GM18508 (cell line): Measurements from ENCODE around the gene TGFBI.

Experiments
- ATAC-seq: cut with Tn5 transposase; IDR thresholded peaks from one replicate; pipeline ENCODE4 v1.9.1; 2021; ENCODE audit warnings: moderate number of reproducible peaks; ENCODE audit not compliant: insufficient read depth, unreplicated experiment

Gene TGFBI

DNA sequence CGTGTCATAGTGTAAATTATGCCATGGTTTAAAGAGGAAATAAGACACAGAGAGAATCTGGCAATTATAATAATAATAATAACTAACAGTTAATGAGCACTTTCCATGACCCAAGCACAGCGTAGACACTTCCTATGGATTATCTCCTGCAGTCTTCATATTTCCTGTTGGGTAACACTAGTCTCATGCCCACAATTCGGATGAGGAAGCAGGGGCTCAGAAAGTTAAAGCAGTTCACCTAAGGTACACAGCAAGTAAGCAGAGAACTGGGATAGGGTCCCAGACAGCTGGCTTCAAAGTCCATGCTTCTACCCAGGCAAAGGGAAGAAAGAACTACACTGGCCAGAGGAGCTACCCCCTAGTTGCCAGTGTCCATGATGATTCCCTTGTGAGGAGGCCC, 27.9 kb upstream of the TGFBI start:
- no peak for ATAC-seq

DNA sequence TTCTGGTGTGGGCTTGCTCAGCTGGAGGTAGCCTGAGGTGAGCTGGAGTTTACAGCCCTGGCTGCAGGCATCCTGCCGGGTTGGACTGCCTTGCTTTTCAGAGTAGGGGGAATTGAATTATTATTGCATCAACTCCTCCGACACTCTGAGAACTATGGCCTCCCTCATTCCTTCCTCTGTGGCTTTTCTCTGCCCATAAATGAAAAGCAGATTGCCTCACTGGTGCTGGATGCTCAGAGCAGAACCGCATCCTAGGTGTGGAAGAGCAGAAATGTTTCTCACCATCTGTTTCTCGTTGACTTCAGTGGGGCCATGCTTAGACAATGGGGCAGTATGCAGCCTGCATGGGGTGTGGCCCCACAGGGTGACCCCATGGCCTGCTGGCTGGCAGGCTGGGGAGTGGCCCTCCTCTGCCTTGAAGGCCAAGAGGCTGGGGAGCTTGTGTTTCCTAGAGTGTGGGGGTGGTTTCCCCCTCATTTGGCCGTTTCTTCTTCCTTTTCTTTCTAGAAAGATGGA, 27.3 kb upstream of the TGFBI start:
- ATAC-seq: no peak

DNA sequence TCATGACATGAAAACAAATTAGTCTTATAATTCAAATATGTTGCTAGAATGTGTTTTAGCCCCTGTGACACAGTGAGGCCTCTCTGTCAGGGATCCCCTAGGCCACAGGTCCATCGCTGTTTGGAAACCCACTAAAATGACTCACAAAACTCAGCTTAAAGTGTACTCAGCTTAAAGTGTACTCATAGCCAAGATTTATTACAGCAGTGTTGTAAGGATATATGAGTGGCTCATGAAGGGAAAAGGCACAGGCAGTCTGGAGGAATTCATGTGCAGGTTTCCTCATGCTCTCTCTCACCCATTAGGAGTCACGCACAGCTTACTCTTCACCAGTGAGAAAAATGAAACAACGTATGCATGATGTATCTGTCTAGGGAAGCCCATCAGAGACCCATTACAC, 24.4 kb upstream of the TGFBI start:
- no peak for ATAC-seq

DNA sequence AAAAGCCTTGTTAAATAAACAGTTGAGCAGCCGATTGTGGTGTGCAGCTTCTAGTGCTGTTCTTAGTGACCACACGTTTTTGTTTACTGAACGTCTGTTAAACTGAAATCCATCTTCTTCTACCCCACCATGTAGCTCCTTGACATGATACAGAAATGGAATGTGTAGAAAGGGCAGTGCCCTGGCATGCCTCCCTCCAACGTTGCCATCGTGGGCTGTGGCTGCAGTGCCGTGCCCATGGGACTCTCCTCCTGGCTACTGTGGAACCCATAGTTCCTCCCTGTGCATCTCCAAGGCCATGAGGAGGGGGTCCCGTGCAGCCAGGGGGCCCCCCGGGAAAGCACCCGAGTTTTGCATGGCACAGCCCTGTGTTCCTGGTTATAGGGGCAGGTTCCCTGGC, 23.3 kb upstream of the TGFBI start:
- no peak for ATAC-seq

DNA sequence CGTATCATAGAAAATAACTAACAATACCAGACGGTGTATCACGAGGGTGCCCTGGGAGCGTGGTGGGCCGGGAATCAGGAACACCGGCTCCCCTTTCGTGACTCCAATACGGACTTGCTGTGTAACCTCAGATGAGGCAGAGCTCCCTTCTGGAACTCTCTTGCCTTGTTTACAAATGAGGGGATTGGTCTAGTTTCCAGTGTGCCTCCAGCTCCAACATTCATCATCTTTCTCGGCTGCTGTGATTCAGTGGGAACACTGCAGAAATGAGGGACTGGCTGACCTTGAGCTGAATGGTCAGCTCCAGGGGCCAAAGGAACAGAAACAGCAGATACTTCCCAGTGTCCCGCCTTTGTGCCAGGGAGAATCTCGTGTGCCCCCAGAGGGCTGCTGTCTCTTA, 22.6 kb upstream of the TGFBI start:
- no peak for ATAC-seq

DNA sequence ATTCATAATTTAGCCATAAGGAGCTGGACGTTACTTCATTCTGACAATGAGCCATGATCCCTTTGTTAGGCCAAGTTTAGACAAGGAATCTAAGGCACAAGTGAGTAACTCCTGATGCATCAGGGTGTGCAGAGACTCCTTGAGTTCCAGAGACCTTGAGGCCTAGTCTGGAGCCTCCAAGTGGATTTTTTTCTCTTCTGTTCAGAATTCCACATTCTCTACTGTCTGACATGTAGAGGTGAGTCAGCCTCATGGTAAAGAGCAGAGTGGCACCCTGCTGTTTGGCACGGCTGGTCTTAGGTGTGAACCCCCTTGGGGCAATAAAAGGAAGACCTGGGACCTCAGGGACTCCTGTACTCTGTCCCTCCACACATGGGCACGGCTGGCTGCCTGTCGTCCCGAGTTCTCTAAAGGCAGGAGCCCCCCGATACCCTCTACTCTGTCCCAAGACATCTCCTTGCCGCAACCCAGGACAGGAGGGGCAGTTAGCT, 22.0 kb upstream of the TGFBI start:
- ATAC-seq: no peak

DNA sequence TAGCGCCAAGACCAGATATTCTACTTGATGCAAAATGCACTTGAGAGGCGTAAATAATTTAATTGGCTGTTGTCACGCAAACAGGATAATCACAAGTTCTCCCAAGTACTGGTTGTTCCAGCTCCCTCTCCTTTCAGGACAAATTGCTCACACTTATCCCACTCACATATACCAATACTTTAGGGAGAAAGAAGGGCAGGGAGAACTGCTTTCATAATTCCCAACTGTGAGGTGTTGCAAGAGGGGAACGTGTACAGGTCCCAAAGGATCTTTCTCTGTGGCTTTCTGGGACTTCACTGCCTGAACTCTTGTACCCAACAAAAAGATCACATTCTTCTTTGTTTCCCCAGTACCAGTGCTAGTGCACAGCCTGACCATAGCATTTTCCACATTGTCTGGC, 21.5 kb upstream of the TGFBI start:
- ATAC-seq: no peak

DNA sequence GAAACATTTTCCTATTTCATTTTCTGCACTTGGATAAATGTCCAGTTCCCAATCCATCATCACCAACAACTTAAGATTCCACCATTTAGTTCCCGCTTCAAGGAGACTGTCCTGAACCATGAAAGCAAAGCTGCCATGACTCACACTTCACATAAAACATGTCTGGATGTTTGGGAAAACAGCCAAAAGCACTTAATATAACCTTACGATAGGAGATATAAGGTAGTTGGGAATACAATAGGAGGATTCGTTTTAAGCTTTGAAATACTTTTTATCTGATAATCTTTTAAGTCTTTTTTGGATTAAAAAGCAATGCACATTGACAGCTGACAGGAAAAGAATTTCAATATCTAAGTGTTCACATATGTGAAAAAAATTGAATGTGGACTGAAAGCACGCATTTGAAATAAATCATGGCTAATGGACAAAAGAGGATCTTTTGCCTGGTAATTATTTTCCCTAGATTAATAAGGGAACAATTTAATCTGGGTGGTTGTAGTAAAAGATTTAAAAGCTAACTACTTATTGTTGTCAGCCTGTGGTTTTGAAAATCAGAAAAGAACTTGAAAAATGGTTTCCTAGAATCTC, 17.3 kb upstream of the TGFBI start:
- no peak for ATAC-seq

DNA sequence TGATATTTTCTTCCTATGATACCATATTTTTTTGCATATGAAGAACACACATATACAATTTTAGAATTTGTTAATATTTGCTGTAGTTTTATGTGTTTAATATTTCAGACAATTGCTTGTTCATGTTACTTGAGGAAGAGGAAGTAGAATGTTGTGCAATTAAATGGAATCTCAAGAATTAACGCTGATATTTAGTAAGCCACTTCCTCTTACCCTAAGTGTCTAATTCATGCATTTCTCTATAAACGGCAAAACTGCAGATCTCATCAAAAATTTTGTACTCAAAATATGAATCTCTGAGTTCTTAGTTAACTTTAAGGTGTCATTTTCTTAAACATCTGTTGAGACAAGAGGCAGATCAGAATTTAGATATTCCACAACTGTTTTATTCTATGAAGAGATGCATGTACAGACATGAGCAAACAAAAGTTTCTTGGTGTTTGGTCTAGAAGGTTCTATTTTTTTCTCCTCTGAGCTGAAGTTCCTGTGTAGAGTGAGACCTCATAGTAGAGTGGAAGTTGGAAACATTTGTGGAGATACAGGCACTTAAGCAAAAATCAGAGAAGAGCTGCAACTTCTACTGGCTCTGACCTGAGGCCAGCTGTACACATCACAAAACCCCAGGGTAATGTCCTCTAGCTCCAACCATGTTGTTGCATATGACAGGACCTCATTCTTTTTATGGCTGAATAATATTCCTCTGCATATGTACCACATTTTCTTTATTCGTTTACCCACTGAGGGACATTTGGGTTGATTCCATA, 16.6 kb upstream of the TGFBI start:
- no peak for ATAC-seq

DNA sequence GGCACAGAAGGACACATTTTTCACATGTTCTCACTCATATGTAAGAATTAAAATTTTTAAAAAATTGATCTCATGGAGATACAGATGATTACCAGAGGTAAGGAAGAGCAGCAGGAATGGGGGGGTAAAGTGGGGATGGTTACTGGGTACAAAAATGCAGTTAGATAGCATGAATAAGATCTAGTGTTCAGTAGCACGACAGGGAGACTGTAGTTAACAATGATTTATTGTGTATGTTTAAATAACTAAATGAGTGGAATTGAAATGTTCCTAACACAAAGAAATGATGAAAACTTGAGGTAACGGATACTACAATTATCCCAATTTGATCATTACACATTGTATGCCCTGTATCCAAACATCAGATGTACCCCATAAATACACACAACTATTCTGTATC, 15.2 kb upstream of the TGFBI start:
- ATAC-seq: no peak

DNA sequence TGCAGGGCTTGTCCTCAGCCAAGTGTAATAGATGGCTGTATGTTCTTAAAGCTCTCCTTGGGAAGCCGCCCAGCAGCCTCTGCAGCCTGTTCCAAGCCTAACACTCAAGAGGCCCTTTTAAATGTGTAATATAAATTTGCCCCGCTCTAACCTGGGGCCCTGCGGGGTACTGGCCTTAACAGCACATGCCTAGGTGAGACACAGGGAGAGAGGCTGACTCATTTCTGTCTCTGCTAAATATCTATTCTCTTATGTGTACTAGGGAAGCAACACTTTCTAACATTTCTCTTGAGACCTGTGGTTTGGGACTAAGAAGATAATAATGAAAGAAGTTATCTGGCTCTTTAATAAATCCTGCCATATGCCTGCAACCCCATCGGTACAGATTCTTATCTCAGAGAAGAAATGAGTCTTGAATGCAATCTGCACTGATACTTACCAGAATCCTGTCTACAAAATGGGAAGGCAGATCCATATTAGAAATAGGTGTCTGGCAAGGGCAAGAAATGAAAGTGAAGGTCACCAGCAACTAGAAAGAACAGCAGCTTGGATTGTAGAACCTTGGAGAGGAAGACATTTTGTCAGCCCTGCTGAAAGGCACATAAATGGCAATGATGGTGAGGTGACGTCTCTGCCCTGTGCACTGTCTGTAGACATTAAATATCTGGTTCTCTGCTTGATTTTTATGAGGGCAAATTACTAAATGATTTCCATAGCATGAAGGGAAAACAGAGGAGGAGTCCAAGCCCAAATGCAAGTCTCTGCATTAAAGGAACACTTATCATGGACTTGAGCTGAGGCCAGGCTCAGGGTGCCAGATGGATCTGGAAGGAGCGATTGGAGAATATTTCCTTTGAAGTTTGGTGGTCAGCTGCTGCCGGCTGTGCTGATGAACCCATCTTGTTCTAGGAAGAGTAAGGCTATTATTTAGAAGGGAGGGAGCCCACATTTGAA, 14.5 kb upstream of the TGFBI start:
- no peak for ATAC-seq

DNA sequence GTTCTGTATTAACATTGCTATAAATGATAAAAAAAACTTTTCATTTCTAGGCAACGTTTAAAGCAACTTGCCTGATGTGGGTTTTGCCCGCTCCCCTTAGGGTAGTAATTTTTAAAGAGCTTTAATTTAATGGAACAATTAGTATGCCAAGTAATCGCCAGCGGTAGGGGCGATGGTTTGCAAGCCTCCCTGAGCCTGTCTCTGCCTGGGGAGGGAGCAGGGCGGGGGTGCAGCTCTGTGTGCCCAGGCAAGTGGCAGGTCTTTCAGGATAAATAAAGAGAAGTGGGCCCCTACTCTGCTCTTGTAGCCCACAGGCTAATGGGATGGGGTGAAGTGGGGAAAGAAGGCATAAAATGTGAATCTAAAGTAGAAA, 13.8 kb upstream of the TGFBI start:
- no peak for ATAC-seq

DNA sequence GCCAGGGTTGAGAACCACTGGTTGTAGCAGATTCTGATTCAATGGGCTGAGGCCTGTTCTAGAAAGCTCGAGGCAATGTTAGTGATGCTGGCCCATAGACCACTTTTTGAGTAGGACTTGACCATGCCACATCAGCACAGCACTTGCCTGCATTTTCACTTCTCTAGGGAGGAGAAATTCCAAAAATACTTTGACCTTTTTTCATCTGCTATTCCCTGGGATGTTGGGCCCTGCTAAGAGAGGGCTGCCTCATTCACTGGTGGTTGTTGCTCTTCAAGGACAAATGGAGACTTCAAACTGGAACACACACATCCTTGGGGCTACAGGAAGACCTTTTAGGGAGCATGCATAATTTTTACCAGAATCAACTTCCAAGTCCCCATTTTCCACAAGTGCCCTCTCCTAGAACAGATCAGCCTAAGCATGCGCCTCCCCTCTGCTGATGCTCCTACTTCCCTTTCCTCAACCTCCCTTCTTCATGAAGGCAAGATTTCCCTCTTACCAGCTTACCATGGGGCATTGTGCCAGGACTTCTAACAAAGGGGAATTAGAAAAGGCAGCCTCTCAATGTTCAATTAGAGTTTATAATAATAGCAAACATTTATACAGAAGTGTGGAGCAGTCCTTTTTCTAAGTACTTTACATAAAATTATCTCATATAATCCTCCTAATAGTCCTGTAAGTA, 12.7 kb upstream of the TGFBI start:
- ATAC-seq: no peak

DNA sequence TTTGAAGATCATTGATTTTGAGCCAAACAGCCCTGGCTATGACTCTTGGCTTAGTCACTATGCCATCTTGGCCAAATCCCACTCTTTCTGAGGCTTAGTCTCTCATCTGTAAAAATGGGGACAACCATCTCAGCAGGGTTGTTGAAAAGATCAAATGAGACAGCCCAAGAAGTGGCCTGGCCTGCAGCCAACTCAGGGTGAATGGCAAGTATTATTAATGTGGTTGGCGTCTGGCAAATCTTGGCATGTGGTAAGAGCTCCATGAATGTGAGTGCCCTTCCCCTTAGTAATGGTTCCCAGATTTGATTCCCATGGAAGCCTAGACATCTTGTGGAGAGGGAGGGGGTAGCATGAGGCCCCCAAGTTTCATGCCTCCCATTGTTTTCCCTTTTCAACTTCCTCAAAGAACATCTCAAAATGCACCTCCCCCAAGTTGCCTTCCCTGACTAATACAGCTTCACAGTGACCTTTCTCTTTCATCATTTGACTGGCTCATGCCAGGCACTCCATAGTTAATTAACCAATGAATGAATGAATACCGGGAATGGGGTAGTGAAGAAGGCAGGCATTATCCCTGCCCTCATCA, 11.8 kb upstream of the TGFBI start:
- no peak for ATAC-seq

DNA sequence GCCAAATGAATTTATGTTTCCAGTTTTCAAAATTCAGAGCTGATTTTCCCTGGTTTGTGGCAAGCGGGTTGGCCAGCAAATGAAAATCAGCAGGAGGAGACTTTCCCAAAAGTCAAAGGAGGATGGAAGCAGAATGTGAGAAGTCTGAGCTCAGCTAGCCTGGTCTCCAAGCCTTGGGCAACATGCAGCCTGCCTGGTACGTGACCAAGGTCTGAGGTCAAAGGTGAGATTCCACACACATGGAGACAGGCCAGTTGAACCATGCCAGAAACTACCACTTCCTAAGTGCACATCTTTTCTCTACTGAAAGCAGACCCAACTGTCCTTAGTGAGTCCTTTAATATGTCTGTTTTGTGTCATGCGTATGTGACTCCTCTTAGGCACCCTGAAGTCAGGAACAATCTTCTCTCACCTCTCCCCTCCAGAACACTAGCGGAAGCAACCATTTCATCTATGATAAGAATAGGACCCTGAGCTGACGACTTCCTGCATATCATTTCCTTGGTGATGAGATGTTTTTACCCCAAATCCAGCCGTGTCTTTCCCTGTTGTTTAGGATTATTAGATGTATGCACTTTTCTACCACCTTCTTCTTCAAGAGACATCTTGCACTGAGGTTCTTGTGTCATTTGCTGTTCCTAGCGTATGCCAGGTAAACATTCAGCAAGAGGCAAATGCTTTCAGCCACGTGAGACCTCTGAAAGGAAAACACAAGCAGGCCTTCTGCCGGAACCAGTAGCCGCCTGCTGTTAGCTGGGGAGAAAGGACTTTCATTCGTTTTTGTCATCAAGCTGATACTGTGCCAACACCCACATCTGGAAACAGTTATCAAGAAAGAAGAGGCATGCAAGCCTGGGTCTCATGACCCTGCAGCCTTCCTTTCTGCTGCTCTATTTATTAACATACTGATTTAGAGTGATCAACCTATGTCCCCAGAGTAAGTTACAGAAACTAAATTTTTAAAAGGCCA, 9.7 kb upstream of the TGFBI start:
- ATAC-seq: no peak

DNA sequence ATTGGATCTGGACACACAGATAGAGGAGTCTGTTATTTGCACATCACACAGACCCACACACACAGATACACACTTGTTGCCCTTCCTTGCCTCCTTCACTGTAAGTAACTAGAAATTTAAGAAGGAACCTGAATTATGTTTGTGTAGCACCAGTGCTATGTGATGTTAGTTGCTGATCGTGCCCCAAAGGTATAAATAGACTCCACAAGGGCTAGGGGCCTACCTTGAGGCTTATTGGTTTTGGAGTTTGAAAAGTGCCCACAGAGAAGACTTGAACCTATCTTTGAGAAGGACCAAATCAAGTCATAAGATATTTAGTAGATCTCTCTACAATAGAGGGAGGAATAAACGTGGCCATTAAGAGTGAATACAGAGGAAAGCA, 8.8 kb upstream of the TGFBI start:
- ATAC-seq: no peak

DNA sequence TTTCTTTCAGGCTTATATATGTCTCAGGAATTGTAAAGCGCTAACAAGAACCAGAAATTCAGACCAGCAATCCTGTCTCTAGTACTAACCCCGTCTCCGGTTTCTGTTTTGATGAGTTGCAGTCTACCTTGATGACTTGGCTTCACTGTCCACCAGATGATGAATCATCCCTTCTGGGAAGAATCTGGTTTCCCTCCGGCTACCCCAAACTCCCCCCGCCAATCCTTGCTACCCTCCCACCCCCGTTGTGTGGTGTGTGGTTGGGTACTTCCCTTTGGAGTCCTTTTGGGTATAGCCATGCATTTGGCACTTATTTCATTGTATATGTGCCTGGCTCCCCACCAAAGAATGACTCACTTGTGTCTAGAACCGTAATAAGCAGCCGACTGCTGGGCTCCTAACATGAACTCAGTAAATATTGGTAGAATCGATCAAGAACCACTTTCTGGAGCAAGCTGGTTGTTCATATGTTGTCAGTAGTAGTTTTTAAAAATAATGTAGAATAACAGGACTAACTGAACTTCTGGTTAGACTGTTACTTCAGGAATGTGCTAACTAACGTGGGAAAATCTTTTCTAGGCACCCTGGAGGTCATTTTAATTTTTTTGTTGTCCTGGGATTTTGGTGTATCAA, 8.3 kb upstream of the TGFBI start:
- ATAC-seq: no peak

DNA sequence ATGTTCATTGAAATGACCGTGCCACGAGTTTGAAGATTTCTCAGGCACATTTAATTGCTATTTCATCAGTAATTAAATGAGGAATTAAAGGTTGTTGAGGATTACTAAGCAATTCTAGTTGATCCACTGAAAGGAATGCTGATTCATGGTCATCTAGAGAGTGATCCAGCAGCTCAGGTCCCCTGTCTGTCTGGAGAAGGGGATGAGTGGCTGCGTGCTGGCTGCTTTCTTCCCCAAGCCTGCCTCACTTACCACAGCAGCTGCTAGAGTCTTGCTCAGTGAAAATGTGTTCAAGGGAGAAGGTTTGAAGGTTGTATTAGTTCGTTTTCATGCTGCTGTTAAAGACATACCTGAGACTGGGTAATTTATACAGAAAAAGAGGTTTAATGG, 7.8 kb upstream of the TGFBI start:
- ATAC-seq: no peak
